Ovary (tissue), 9 donors: ENCODE measurements around the gene MCCD1. TPM values are rescaled to one million over a fixed set of nuclear protein-coding genes. Genes with fewer than 3 reads are reported as not detected.
"Not testable (repeated sequence)": the region's sequence is repeated elsewhere in the genome, so short reads cannot be mapped to it uniquely, and the experiment has no call there.

ENCODE experiments used
- DNase-seq, 5 donors: peaks; one replicate each; pipeline ENCODE4 v3.0.0-alpha.2; 2019 to 2020
- H3K27ac ChIP-seq, 2 donors: fragments of 200-600 bp; one replicate each; pipeline versions ENCODE4 v1.5.1 to v1.8.0; 2019 to 2022
- H3K27me3 ChIP-seq: fragments of 200-600 bp; one replicate; pipeline ENCODE4 v1.8.0; 2022
- H3K36me3 ChIP-seq: fragments of 200-600 bp; sonication (generic); one replicate; pipeline ENCODE4 v1.5.1; 2019
- H3K4me1 ChIP-seq: one replicate; pipeline ENCODE4 v1.8.1; 2013; ENCODE audit warnings: mild to moderate bottlenecking, moderate library complexity; ENCODE audit not compliant: insufficient read depth
- H3K4me3 ChIP-seq: fragments of 200-600 bp; sonication (generic); one replicate; pipeline ENCODE4 v1.5.1; 2017
- H3K9me3 ChIP-seq, 2 donors: fragments of 200-600 bp in 1 of 2; sonication (generic) in 1 of 2; one replicate each; pipeline versions ENCODE4 v1.5.1 to v1.8.1; 2013 to 2019; ENCODE audit warnings: mild to moderate bottlenecking in 1 of 2, moderate library complexity in 1 of 2
- EP300 ChIP-seq: sonication (generic); formaldehyde crosslinking; IDR thresholded peaks from one replicate; pipeline ENCODE4 v1.6.1; 2017; ENCODE audit warnings: antibody characterized with exemption
- POLR2A ChIP-seq: fragments of 450-650 bp; IDR thresholded peaks from one replicate; pipeline ENCODE4 v1.6.1; 2017; ENCODE audit warnings: antibody characterized with exemption, mild to moderate bottlenecking, moderate library complexity
- WGBS, 3 donors: extraction: QIAGEN DNeasy Blood & Tissue Kit in 1 of 3; methylation state at CpG; one replicate each; pipeline versions ENCODE4 v1.1.5 to v1.1.7; 2013 to 2017; 5-methylcytosine and 5-hydroxymethylcytosine counted together
- intact Hi-C, 4 donors: fragments of 100-400 bp; cut with DNase I; formaldehyde crosslinking; loops; one replicate each; pipeline versions ENCODE4 v1.11.0 to v1.15.1; 2022 to 2023
- polyA plus RNA-seq, 2 donors: library from polyadenylated mRNA; stranded (reverse); fragments of 200-250 nt in 1 of 2; fragments of 350-450 nt in 1 of 2; fragmentation: Illumina TruSeq in 1 of 2; extraction: RNeasy Lipid Tissue Mini Kit (QIAGEN cat#74804) in 1 of 2; gene quantifications; one replicate each; pipeline ENCODE4 v1.2.3, GENCODE V29; 2013 to 2014
- total RNA-seq, 7 donors: library from RNA; depleted of rRNA in 2 of 7; stranded (reverse); fragments of >200 nt in 2 of 7; fragmentation: NEBNext Ultra II Directional in 3 of 7; extraction: Animal tissue kit (Norgen Biotek cat#: 25700) in 3 of 7; gene quantifications; one replicate each; pipeline versions ENCODE4 v1.1.0 to v1.2.4, GENCODE V29; 2016 to 2023
- TF ChIP-seq, protein P1 (sequence below), 3 donors: fragments of 450-650 bp in 2 of 3; fragments of 200-600 bp in 1 of 3; IDR thresholded peaks; one replicate each; pipeline versions ENCODE4 v1.5.1 to v1.8.0; 2016 to 2022; ENCODE audit warnings: antibody characterized with exemption in 3 of 3, mild to moderate bottlenecking in 1 of 3
- donor health status: DM: no; HTN: no; CAD: no; lungs with moderate emphysema.
- donor health status: DM: no; HTN: no; CAD: no.
- donor health status: Bipolar disorder and iron deficiency.
- donor health status: DM: yes; HTN: yes; CAD: no.
- donor health status: DM: no; HTN: no; CAD: no.
- donor health status: DM: yes; HTN: yes; CAD: no.

The MCCD1 gene
- total and polyA plus RNA-seq, 9 donors, result not detected

DNA sequence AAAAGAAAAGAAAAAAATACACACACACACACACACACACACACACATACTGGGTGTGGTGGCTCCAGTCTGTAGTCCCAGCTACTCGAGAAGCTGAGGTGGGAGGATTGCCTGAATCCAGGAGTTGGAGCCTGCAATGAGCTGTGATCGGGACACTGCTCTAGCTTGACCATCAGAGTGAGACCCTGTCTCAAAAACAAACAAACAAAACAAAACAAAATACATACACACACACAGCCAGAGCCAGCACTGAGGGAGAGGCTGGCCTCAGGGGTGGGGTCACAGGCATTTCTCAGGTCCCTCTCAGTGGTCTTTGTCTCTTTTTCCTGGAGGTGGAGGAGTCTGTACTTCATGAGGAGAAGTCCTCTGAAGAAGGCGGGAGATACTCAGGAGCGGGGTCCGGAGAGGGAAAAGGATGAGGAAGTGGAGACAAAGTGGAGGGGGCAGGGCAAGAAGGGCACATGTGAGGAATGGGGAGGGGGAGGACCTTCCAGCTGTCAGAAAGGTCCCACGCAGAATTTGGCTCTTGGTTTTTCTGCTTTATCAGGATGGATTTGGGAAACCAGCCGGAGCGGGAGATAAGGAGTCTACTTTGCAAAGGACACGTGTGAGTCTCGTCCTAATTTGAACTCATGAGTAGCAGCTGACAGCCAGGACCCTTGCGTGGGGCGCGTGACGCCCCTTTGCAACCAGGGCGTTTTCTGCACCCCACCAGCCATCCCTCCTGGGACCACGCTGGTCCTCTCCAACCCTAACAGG is 38.5 kb upstream of the MCCD1 start:
- TF ChIP-seq, protein P1, sequence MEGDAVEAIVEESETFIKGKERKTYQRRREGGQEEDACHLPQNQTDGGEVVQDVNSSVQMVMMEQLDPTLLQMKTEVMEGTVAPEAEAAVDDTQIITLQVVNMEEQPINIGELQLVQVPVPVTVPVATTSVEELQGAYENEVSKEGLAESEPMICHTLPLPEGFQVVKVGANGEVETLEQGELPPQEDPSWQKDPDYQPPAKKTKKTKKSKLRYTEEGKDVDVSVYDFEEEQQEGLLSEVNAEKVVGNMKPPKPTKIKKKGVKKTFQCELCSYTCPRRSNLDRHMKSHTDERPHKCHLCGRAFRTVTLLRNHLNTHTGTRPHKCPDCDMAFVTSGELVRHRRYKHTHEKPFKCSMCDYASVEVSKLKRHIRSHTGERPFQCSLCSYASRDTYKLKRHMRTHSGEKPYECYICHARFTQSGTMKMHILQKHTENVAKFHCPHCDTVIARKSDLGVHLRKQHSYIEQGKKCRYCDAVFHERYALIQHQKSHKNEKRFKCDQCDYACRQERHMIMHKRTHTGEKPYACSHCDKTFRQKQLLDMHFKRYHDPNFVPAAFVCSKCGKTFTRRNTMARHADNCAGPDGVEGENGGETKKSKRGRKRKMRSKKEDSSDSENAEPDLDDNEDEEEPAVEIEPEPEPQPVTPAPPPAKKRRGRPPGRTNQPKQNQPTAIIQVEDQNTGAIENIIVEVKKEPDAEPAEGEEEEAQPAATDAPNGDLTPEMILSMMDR (IDR thresholded peaks at IDR 0.05), result no peak
- TF ChIP-seq EP300 (no peak), POLR2A (no peak)
- no peaks in the 10 kb centered on the region for H3K36me3 ChIP-seq
- H3K9me3 ChIP-seq, result no peaks in the 10 kb centered on the region
- intact Hi-C loops, result no loop called here
- no peak overlapping the region for H3K27ac ChIP-seq
- no peaks in the 10 kb centered on the region for H3K4me1 ChIP-seq
- no peaks in the 10 kb centered on the region for H3K27me3 ChIP-seq
- no peak overlapping the region for H3K4me3 ChIP-seq
- WGBS, 3 donors, result 27 to 38% (median 33%) methylated on average over 16 of the region's 16 CpGs
- DNase-seq, result no peak

DNA sequence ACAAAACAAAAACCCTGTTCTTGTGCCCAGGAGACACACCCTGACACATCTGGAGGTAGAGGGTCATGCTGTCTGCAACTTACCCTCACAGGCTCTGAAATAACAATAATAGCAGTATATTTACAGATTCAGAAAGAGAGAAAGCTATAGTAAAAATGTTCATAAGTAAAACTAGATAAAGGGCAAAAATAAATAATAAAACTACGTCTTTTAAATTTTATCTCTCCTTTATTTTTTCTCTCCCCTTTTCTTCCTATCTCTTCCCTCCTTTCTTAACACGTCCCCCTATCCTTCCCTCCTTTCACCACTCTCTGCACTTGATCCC is 35.2 kb upstream of the MCCD1 start:
- H3K4me3 ChIP-seq, H3K9me3 ChIP-seq, DNase-seq, H3K27ac ChIP-seq, H3K4me1 ChIP-seq, intact Hi-C loops, H3K36me3 ChIP-seq, H3K27me3 ChIP-seq: not testable (repeated sequence)
- 0 to 5% (median 1%) methylated on average over 2 of the region's 2 CpGs for WGBS, 3 donors

DNA sequence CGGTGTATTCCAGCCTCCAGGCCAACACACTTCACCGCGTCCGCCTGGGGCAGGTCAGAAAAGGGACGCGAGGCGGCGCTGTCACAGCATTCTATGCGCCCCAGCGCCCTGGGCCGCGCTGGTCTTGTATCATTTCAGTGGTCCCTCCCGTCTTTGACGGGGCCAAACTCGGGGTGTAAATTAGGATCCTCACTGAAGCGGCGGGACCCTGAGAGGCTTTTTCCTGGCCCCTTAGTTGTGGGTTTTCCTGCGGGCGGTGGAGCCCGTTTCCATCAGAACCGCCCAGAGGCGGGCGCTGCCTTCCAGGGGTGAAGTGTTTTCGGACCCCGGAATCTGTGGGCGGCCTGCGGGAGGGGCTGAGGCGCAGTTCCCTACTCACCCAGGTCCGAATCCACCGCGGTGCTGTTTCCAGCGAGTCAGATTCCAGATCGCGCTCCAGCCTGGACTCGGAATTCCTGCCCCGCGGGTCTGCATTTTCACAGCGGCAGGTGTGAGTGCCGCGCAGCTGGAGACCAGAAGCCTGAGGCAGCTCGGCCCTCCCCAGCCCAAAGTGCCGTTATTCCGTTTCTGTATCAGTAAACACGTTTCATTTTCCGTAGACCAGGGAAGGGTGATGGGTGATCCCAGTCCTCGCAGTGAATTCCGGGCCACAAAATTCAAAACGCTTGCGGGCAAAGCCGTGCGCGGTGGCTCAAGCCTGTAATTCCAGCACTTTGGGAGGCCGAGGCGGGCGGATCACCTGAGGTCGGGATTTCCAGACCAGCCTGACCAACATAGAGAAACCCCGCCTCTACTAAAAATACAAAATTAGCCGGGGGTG is 34.7 kb upstream of the MCCD1 start:
- H3K4me3 ChIP-seq, result peak overlapping the region; percentile 49
- H3K27me3 ChIP-seq, result no peaks in the 10 kb centered on the region
- 1 to 2% (median 1%) methylated on average over 58 of the region's 58 CpGs for WGBS, 3 donors
- no peaks in the 10 kb centered on the region for H3K36me3 ChIP-seq
- H3K4me1 ChIP-seq, result no peaks in the 10 kb centered on the region
- no peak overlapping the region for H3K27ac ChIP-seq
- DNase-seq, result peak; percentile 32 to 71 (median 60)
- TF ChIP-seq, protein P1 (IDR thresholded peaks at IDR 0.05), result peak in 2 of 3 donors; percentile 14 to 69
- no peak for TF ChIP-seq EP300
- H3K9me3 ChIP-seq, result no peaks in the 10 kb centered on the region
- intact Hi-C loops, result no loop called here

DNA sequence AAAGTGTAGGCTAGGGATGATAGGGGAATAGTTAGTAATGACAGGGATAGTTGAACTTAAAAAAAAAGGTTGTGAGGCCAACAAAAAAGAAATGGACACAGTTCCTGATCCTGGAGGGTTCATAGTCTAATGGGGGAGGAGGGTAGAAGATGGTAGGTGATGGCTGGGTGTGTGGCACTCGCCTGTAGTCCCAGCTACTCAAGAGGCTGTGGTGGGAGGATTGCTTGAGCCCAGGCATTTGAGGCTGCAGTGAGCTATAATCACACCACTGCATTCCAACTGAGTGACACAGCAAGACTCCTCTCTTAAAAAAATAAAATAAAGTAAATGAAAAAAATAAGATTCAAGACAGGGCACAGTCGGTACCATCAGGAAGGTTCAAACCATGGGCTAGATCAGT is 33.2 kb upstream of the MCCD1 start:
- Histone ChIP-seq H3K9me3 (no peaks in the 10 kb centered on the region), H3K27ac (no peak overlapping the region), H3K4me1 (no peaks in the 10 kb centered on the region), H3K27me3 (no peaks in the 10 kb centered on the region), H3K4me3 (no peak overlapping the region), H3K36me3 (no peaks in the 10 kb centered on the region)
- no peak for TF ChIP-seq EP300
- TF ChIP-seq, protein P1 (IDR thresholded peaks at IDR 0.05), result no peak
- no peak for TF ChIP-seq POLR2A
- intact Hi-C loops, result no loop called here
- WGBS, 3 donors, result 46 to 54% (median 51%) methylated on average over 2 of the region's 2 CpGs
- DNase-seq, result no peak

DNA sequence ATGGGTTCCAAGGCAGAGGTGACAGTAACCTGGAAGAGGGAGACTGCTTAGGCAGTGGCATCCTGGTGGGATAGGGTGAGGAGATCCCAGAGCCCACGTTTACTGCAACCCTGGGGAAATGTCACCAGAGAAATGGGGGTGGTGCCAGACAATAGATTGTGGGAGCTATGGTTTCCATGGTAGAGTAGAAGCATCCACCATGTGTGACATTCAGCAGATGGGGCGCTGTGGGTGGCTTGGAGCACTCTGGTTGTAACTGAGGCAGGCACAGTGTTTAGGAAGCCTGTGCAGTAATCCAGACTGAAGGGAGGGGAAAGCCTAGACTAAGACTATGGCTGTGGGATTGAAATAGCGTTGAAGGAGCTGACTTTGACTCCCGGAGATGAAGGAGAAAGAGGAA is 31.9 kb upstream of the MCCD1 start:
- H3K27me3 ChIP-seq, H3K4me3 ChIP-seq, H3K27ac ChIP-seq, intact Hi-C loops, H3K36me3 ChIP-seq, DNase-seq, H3K4me1 ChIP-seq, H3K9me3 ChIP-seq: not testable (repeated sequence)
- WGBS, 3 donors, result 40 to 57% (median 46%) methylated on average over 4 of the region's 4 CpGs
